Stimulated activated CD4-positive, alpha-beta T cell treated with anti-CD3 and anti-CD28 coated beads, Interleukin-4, amount 100 ng/mL, for 48 hours (primary cell): Measurements from ENCODE around the gene SOX6.

Source experiments
- DNase-seq, 2 donors: peaks; one replicate each; pipeline ENCODE4 v3.0.0-alpha.2; 2020; ENCODE audit warnings: low read depth in 2 of 2

Gene SOX6

DNA sequence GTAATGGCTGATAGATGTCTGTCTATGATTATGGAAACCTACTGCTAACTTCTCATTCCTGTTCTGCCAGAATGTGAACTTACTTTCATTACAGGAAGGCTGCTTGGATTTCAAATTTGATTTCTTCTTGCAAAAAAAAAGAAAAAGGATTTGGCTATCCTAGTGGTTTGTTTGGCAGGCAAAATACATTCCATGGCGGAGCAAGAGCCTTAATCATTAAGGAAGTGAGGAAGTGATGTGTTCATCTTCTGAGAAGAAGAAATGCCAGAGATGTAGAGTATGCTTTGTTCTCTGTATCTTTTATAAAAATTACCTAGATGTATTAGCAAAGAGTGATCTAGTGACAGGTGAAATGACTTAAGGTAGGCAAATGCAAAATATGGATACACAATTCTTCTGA, 356.3 kb downstream of the SOX6 start:
- no peak for DNase-seq

DNA sequence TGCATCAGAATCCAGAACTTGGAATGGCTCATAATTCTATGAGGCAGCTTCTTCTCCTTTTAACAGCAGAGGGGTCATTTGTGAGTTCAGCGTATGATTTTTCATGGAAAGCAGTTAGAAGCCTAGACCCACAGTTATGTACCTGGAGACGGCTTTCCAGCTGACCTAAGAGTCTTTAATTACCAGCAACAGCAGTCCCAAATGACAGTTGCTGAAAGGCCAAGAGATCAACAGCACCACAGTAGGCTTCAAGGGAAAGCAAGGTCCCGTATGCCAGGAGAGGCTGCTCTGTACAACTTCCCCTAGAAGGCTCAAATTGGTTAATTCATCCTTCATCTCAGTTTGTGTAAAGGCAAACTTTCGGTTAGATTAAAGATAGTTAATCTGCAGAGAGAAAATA, 363.0 kb downstream of the SOX6 start:
- DNase-seq: no peak

GRCh38 chr11:15991215-15991614, 365.1 kb downstream of the SOX6 start:
- no peak for DNase-seq

DNA sequence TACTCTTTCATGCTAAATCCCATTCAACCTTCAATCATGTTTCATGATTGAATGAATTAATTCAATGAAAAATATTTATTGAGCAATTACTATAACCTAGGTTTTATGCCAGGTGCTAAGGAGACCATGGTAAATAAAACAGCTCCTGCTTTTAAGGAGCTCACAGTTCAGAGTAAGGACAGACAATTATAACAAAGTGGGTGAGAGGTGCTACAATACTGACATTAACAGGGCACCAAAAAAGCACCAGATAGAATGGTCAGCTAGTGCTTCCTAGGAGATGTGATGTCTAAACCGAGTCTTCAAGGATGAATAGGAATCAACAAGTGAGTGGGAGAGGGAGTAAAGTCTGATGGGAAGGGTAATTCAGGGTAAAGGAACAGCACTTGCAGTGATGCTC, 366.7 kb downstream of the SOX6 start:
- DNase-seq: no peak

DNA sequence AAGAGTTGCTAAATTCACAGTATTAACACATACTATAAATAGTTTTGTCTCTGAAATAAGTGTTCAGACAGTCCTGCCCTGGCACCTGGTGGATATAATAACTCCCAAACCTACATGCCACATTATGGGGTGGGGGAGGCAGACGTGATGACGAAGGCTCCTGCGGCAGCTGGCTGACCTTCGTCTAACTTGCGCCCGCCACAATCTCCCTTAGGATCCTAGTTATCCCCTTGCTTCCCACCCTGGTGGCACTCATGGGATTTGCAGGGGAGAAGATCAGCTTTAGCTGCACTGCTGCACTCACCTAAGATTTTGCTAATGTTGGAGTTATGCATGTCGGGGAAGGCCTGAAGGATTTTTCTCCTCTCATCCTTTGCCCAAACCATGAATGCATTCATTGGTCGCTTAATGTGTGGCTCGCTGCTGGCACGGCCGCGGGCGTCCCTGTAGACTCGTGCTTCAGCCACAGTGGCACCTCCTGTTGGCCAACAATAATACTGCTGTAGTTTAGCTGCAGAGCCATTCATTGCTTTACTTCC, 367.6 kb downstream of the SOX6 start:
- DNase-seq: no peak

- no peak for DNase-seq
Measured at GRCh38 chr11:15988016-15988550, 368.3 kb downstream of the SOX6 start.

DNA sequence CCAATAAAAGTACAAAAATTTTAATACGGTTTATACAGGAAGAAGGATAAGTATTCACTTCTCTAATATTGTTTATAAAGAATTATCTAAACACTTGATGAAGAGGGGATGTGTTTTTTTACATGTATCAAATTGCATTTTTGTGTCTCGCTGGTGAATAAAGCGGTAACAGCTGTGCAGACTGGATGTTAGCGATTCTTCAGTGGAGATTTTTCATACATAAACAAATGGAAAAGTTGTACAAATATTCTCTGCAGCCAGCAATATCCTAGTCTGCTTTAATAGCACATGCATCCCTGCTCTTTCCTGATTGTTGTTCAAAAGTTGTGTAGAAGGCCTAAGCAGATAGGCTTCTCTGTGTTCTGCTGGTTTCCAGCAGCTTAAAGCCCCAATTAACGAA, 369.3 kb downstream of the SOX6 start:
- DNase-seq: no peak

DNA sequence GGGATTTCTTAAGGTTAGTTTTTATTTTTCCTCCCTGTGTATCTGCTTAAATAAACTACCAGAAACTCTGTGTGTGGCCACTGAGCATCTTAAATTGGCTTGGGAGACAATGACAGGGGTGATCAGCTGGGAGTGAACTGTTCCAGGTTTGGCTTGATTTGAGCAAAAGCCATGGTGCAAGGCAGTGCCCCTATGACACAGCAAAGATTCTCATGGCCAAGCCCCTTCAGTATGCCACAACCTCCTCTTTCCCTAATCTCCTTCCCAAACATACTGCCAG, 370.5 kb downstream of the SOX6 start:
- DNase-seq: no peak

DNA sequence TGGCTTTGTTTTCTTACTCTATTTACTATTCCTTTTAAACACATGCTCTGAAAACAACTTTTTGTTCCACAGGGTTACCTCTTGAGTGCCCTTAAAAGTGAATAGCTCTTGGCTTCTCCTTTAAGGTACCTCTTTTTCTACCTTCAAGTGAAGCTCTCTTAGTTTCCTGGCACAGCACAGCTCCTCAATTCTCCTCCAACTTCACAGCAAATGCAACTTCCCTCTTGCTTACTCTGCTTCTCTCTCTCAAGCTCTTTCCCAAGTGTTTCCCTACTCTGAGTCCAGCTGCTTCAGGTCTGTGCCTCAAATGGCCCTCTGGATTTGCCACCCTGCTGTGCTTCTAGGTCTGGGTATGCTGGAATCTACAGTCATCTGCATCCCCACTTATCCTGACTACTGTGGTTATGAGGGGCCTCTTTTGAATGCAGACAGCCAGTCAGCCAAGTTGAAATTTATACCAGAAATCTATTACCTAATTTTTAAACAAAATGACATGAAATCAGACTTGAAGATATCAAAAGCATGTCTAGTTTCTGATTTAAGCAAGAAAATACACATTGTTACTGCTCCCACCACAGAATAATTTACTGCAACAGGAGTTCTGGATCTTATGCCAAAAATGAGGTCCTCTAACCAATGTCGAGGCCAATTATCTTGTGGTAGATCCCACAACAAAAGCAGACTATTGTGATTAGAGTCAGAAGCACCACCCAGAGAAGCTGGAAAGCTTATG, 371.1 kb downstream of the SOX6 start:
- no peak for DNase-seq

DNA sequence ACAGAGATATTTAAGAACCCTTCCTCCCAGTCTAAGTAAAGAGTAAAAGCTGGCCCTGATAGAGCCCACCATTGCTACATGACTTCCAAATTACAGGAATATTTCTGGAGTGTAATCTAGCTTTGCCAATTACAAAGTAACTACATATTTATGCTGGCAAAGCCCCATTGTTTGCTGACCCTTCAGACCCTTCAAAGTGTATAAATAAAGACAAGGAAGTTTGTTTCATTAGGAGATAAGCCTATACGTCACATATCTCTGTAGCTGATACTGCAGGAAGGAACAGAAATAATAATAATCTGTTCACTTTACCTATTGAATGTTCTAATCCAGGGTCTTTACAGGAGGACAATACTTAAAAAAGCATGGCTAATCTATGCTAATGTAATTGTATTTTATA, 375.1 kb downstream of the SOX6 start:
- no peak for DNase-seq

GRCh38 chr11:15977116-15977515, 379.2 kb downstream of the SOX6 start:
- DNase-seq: no peak

DNA sequence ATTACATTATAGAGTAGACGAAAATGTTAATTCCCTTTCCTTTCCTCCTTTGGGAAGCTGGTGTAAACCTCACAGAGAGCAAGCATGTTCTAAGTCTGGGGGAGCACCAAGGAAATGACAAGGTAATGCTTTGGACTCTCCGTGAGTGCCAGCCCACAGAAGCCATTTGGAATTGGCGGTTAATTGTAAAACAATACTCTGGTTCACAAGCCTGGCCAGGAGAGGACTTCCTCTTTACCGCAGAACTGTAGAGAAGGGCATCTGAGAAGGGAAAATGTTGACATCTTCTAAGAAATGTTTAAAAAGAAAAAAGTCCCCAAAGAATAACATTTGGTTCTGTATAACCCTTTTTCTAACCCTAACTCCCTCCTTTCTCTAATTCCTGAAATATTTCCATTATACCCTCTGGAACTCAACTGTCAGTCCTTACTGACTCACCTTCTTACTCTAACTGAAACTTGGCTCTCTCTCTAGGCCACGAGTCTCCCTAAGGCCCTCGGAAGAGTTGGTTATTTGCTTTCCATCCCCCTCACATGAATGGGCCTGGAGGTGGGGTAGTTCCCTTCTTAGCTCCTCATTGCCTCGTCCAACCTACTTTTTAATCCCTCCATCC, 379.8 kb downstream of the SOX6 start:
- no peak for DNase-seq

- DNase-seq: no peak
Measured at GRCh38 chr11:15975742-15976141, 380.6 kb downstream of the SOX6 start.

DNA sequence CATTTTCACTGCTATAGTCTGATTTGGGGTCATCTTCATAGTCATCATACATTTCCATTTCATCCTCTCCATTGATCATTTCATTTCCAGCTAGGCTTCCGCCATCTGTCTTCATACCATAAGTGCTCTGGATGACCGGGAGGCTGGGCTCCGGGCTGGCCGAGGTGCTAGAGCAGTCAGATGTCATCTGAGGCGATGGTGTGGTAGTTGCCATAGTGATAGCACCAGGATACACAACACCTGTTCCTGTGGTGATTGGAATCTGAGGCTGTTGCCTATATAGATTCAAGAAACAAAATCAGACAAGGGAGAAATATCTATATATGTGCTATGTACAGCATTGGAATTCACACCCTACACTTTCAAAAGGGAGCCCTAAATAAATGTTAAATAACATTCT, 383.5 kb downstream of the SOX6 start:
- no peak for DNase-seq

- DNase-seq: no peak
Measured at GRCh38 chr11:15971215-15971546, 385.2 kb downstream of the SOX6 start.

DNA sequence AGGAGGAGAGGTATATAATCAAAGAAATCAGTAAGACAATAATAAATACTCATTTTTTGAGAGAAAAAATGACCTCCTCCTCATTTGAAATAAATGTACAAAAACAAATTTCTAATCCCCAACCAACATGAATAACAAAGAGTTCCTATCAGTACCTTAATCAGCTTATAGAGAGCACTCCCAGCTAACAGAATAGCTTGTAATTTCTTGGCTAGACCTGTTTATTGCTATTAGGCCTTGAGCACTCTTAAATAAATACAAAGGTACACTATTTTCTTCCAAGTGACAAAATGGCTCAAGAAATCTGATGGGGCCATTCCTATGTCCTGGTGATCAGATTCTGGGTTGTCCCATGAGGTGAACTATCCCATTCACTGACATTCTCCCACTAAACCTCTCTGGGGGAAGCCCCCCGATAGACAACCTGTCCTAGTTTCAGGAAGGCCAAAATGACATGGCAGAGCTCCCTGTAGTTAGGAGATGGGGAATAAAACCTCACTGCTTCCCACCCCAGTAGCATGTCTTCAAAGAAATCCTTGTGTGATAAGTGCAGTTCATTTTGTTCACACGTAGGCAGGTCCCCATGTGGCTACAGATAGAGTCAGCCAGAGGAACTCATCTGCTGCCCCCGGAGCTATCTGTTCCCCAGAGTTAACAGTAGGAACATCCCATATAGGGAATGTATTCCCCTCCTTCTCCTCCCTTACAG, 385.7 kb downstream of the SOX6 start:
- no peak for DNase-seq

GRCh38 chr11:15969701-15970329, 386.5 kb downstream of the SOX6 start:
- DNase-seq: no peak

DNA sequence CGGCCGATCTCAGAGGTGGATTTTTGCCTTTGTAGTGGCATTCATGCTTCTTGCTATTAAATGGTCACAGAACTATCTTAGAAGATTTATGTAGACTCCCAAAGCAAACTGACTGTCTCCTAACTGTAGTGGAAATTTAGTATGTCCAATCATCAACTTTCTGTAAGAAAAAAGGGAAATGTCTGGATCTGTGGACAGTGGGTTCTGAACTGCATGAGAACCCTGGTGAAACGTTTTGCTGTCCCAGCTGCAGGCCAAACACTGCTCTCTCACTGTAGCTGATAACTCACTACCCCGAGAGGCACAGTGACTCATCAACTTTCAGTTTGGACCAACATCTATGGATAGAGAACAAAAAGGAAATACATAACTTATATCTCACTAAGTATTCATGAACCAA, 387.1 kb downstream of the SOX6 start:
- no peak for DNase-seq

DNA sequence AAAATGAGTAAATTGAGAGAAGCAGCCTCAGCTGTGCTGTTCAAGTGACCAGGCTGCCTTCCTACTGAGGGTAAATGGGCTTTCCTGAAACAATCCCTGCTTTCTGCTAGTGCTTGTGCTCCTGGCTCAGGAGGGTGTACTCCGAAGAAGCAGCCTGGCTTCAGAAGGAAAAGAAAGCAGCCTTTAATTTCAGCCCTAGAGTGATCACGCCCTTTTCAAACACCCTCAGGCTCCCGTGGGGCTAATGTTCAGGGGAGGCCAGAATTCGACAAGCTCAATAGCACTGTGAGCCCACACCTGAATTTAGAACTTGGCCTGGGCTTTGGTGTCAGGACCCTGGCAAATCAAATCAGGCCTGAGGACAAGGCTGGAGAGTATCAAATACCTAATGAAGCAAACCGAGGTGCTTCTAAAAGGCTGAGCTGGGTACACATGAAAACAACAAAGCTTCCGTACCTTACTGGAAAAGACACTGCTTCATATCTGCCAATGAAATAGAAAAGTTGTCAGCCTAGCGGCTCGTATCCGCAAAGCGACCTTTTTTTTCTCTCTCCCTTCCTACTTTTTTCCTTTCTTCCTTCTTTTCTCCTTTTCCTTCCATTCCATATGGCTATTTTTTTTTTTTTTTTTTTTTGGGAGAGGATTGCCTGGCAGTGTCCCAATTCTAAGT, 387.8 kb downstream of the SOX6 start:
- no peak for DNase-seq

- DNase-seq: no peak
Measured at GRCh38 chr11:15967966-15968365, 388.4 kb downstream of the SOX6 start.

GRCh38 chr11:15967166-15967565, 389.2 kb downstream of the SOX6 start:
- no peak for DNase-seq
